OCI-LY3 (cell line): ENCODE measurements around the gene ZNF579.

Experiments
- CTCF ChIP-seq: fragments of 200-600, 300-600 bp; sonication (generic); IDR thresholded peaks from 2 replicates; pipeline ENCODE4 v1.5.1; 2014; ENCODE audit warnings: antibody characterized with exemption, low read length, low read depth
- EZH2phosphoT487 ChIP-seq: fragments of 200-600 bp; shearing (Covaris generic); IDR thresholded peaks from 2 replicates; pipeline ENCODE4 v1.6.1; 2018; ENCODE audit warnings: antibody characterized with exemption, mixed run types, low read depth

GRCh38 chr19:55599842-55600661 is 19.4 kb upstream of the ZNF579 start, which contains the start of gene ZNF524:
- no peak for TF ChIP-seq CTCF
- TF ChIP-seq EZH2phosphoT487, result no peak
